T-helper 1 cell treated with Interleukin-12 subunit alpha and Interleukin-12 subunit beta and Interleukin-4 antibody, amounts not matched to agents 30 μg/mL and 1 μg/mL, for 36 hours (primary cell): Measurements from ENCODE around the gene PTPRK.

Source experiments
- H3K27ac Mint-ChIP-seq: one replicate; pipeline ENCODE4 v1.8.0; 2021; ENCODE audit warnings: mild to moderate bottlenecking, mixed read lengths
- H3K27me3 Mint-ChIP-seq: one replicate; pipeline ENCODE4 v1.8.0; 2021; ENCODE audit warnings: low read depth, mixed read lengths
- H3K36me3 Mint-ChIP-seq: one replicate; pipeline ENCODE4 v1.8.0; 2021; ENCODE audit warnings: low read depth, mixed read lengths
- H3K4me1 Mint-ChIP-seq: one replicate; pipeline ENCODE4 v1.8.0; 2021; ENCODE audit warnings: low read depth, mixed read lengths
- H3K4me3 Mint-ChIP-seq: one replicate; pipeline ENCODE4 v1.8.0; 2021; ENCODE audit warnings: mild to moderate bottlenecking, moderate library complexity, mixed read lengths
- H3K9me3 Mint-ChIP-seq: one replicate; pipeline ENCODE4 v1.8.0; 2021; ENCODE audit warnings: mixed read lengths

PTPRK gene

GRCh38 chr6:127956260-127956888 is 564.0 kb downstream of the PTPRK start:
- Mint-ChIP-seq H3K27me3 (no peaks in the 10 kb centered on the region), H3K4me3 (no peak overlapping the region), H3K4me1 (peaks cover 28% of the 10 kb centered on the region)

GRCh38 chr6:127954082-127954481 is 566.3 kb downstream of the PTPRK start:
- Mint-ChIP-seq H3K27ac (no peak overlapping the region), H3K4me1 (peaks cover 42% of the 10 kb centered on the region), H3K9me3 (peaks cover 18% of the 10 kb centered on the region), H3K36me3 (peaks cover 19% of the 10 kb centered on the region), H3K4me3 (no peak overlapping the region), H3K27me3 (no peaks in the 10 kb centered on the region)

More at GRCh38 chr6:127956260-127956888, 564.0 kb downstream of the PTPRK start:
- H3K9me3 Mint-ChIP-seq = peaks cover 22% of the 10 kb centered on the region
- peak overlapping the region; percentile 37 for H3K27ac Mint-ChIP-seq
- peaks cover 13% of the 10 kb centered on the region for H3K36me3 Mint-ChIP-seq

GRCh38 chr6:127952831-127953230 is 567.6 kb downstream of the PTPRK start:
- Mint-ChIP-seq H3K27me3 (no peaks in the 10 kb centered on the region), H3K9me3 (peaks cover 16% of the 10 kb centered on the region), H3K4me1 (peaks cover 44% of the 10 kb centered on the region), H3K27ac (peak overlapping the region; percentile 22), H3K4me3 (no peak overlapping the region), H3K36me3 (peaks cover 22% of the 10 kb centered on the region)

GRCh38 chr6:127952176-127952575 is 568.2 kb downstream of the PTPRK start:
- Mint-ChIP-seq H3K36me3 (peaks cover 25% of the 10 kb centered on the region), H3K4me1 (peaks cover 46% of the 10 kb centered on the region), H3K27ac (peak overlapping the region; percentile 93), H3K9me3 (peaks cover 22% of the 10 kb centered on the region), H3K27me3 (no peaks in the 10 kb centered on the region), H3K4me3 (peak overlapping the region; percentile 41)

- Mint-ChIP-seq H3K9me3 (peaks cover 30% of the 10 kb centered on the region), H3K4me1 (peaks cover 46% of the 10 kb centered on the region), H3K4me3 (peak overlapping the region; percentile 41), H3K27me3 (no peaks in the 10 kb centered on the region), H3K36me3 (peaks cover 31% of the 10 kb centered on the region), H3K27ac (peak overlapping the region; percentile 93)
These were observed 569.1 kb downstream of the PTPRK start for GRCh38 chr6:127951172-127951917.

GRCh38 chr6:127950566-127951145 is 569.7 kb downstream of the PTPRK start:
- Mint-ChIP-seq H3K4me1 (peaks cover 46% of the 10 kb centered on the region), H3K36me3 (peaks cover 37% of the 10 kb centered on the region), H3K4me3 (peak overlapping the region; percentile 41), H3K27ac (peak overlapping the region; percentile 93), H3K9me3 (peaks cover 36% of the 10 kb centered on the region), H3K27me3 (no peaks in the 10 kb centered on the region)

GRCh38 chr6:127949251-127949650 is 571.1 kb downstream of the PTPRK start:
- Mint-ChIP-seq H3K4me1 (peaks cover 35% of the 10 kb centered on the region), H3K27me3 (no peaks in the 10 kb centered on the region), H3K36me3 (peaks cover 36% of the 10 kb centered on the region), H3K9me3 (peaks cover 38% of the 10 kb centered on the region), H3K4me3 (peak overlapping the region; percentile 17), H3K27ac (peak overlapping the region; percentile 37)

- Mint-ChIP-seq H3K27me3 (no peaks in the 10 kb centered on the region), H3K4me3 (no peak overlapping the region), H3K4me1 (peaks cover 20% of the 10 kb centered on the region), H3K36me3 (peaks cover 41% of the 10 kb centered on the region), H3K9me3 (peaks cover 45% of the 10 kb centered on the region), H3K27ac (no peak overlapping the region)
These were observed 574.0 kb downstream of the PTPRK start for GRCh38 chr6:127946388-127946787.

GRCh38 chr6:127945434-127946097 is 574.8 kb downstream of the PTPRK start:
- no peaks in the 10 kb centered on the region for H3K27me3 Mint-ChIP-seq
- H3K4me3 Mint-ChIP-seq = no peak overlapping the region
- H3K27ac Mint-ChIP-seq = no peak overlapping the region
- peaks cover 41% of the 10 kb centered on the region for H3K9me3 Mint-ChIP-seq
- peaks cover 36% of the 10 kb centered on the region for H3K36me3 Mint-ChIP-seq
- H3K4me1 Mint-ChIP-seq = peaks cover 12% of the 10 kb centered on the region

GRCh38 chr6:127941228-127941627 is 579.2 kb downstream of the PTPRK start:
- H3K27ac Mint-ChIP-seq = no peak overlapping the region
- H3K4me1 Mint-ChIP-seq = peaks cover 27% of the 10 kb centered on the region
- H3K27me3 Mint-ChIP-seq = no peaks in the 10 kb centered on the region
- peaks cover 19% of the 10 kb centered on the region for H3K9me3 Mint-ChIP-seq
- peaks cover 17% of the 10 kb centered on the region for H3K36me3 Mint-ChIP-seq
- no peak overlapping the region for H3K4me3 Mint-ChIP-seq

- Mint-ChIP-seq H3K27me3 (no peaks in the 10 kb centered on the region), H3K27ac (peak overlapping the region; percentile 82), H3K4me1 (peaks cover 36% of the 10 kb centered on the region), H3K36me3 (peaks cover 11% of the 10 kb centered on the region), H3K9me3 (peaks cover 7% of the 10 kb centered on the region), H3K4me3 (no peak overlapping the region)
These were observed 580.8 kb downstream of the PTPRK start for GRCh38 chr6:127939442-127940066.

GRCh38 chr6:127938701-127939100 is 581.7 kb downstream of the PTPRK start:
- H3K27ac Mint-ChIP-seq = peak overlapping the region; percentile 82
- H3K27me3 Mint-ChIP-seq = no peaks in the 10 kb centered on the region
- no peak overlapping the region for H3K4me3 Mint-ChIP-seq
- peaks cover 44% of the 10 kb centered on the region for H3K4me1 Mint-ChIP-seq
- H3K36me3 Mint-ChIP-seq = peaks cover 15% of the 10 kb centered on the region
- peaks cover 10% of the 10 kb centered on the region for H3K9me3 Mint-ChIP-seq

GRCh38 chr6:127937747-127938146 is 582.7 kb downstream of the PTPRK start:
- peaks cover 16% of the 10 kb centered on the region for H3K9me3 Mint-ChIP-seq
- H3K27ac Mint-ChIP-seq = peak overlapping the region; percentile 82
- no peaks in the 10 kb centered on the region for H3K27me3 Mint-ChIP-seq

GRCh38 chr6:127937102-127937501 is 583.3 kb downstream of the PTPRK start:
- no peaks in the 10 kb centered on the region for H3K27me3 Mint-ChIP-seq
- H3K36me3 Mint-ChIP-seq = peaks cover 23% of the 10 kb centered on the region
- peaks cover 56% of the 10 kb centered on the region for H3K4me1 Mint-ChIP-seq
- H3K9me3 Mint-ChIP-seq = peaks cover 15% of the 10 kb centered on the region
- no peak overlapping the region for H3K4me3 Mint-ChIP-seq
- no peak overlapping the region for H3K27ac Mint-ChIP-seq

More at GRCh38 chr6:127937747-127938146, 582.7 kb downstream of the PTPRK start:
- Mint-ChIP-seq H3K36me3 (peaks cover 22% of the 10 kb centered on the region), H3K4me3 (no peak overlapping the region), H3K4me1 (peaks cover 53% of the 10 kb centered on the region)
